HG02759 (cell line): Measurements from ENCODE around the gene CAPN7.

Source experiments
- ATAC-seq: cut with Tn5 transposase; IDR thresholded peaks from one replicate; pipeline ENCODE4 v1.9.1; 2021; ENCODE audit warnings: mild to moderate bottlenecking, moderate library complexity; ENCODE audit not compliant: unreplicated experiment

The CAPN7 gene

DNA sequence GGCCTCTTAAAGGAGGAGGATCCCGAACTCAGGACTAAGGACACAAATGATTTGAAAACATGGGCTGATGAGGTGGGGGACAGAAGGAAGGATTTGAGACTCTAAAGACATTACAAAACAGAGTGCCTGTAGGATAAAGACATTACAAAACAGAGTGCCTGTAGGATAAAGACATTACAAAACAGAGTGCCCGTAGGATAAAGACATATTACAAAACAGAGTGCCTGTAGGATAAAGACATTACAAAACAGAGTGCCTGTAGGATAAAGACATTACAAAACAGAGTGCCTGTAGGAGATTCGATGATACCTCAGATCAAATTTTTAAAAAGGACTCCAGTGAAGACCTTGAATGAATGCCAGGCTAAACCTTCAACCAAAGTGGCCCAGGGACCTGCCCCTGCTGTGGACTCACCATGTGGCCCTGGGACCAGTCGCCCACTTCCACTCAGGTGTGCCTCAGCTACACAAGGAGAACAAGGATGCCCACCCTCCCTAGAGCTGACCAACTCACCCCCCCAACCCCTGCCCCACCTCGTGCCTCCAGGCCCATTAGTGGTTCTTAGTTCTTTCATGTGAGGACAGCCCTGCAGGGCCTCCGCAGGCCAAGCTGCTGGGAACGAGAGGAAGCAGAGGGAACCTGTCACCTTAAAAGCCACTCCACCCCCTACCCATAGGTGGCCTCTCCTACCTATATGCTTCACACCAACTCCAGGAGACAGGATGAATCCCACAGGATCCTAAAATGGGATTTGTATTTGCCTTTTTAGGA lies 66.6 kb downstream of the CAPN7 start:
- no peak for ATAC-seq

DNA sequence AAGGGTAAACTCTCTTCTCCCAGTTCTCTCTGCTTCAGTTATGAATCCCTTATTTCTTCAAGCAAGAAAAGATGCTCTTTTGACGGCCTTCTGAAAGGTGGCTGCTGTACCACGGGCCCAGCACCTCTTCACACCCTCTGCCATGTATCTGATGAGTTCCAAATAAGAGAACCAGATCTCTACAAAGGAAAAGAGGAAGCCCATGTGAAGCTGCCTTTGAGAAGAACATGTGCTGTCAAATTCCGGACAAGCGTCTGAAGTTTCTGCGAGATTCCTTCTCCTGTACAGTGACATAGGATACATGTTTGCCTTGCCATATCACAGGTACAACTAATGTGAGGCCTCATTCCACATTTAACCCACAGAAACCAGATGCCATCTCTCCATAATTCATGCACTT lies 67.2 kb downstream of the CAPN7 start:
- ATAC-seq: no peak

DNA sequence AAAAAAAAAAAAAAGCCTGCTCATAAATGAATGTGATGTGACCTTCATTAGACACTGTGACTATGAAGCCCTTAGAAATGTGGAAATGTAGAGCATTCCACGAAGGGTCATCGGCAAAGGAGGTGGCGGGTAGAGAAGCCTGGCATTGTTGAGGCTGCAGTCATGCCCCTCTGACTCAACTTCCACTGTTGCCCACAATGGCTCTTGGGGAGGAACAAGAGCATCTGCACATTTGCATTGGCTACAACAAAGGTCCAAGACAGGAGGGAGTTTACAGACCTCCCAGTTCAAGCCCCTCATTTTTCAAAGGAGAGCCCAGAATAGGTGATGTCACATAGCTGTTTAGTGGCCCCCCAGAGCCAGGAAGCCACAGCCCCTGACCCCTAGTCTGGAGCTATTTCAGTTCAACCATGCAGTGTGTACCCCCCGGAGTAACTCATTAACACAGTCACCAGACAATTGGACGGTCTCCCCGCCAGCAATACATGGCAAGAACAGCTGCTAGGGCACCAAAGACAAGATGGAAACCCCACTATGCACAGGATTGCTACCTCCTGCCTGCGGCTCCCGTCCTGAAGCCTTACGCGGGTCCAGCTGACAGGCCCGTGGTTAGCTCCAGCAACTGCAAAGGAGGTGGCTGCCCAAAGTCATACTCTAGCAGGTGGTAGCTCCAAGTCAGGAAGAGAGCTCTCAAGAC lies 70.1 kb downstream of the CAPN7 start:
- ATAC-seq: no peak

DNA sequence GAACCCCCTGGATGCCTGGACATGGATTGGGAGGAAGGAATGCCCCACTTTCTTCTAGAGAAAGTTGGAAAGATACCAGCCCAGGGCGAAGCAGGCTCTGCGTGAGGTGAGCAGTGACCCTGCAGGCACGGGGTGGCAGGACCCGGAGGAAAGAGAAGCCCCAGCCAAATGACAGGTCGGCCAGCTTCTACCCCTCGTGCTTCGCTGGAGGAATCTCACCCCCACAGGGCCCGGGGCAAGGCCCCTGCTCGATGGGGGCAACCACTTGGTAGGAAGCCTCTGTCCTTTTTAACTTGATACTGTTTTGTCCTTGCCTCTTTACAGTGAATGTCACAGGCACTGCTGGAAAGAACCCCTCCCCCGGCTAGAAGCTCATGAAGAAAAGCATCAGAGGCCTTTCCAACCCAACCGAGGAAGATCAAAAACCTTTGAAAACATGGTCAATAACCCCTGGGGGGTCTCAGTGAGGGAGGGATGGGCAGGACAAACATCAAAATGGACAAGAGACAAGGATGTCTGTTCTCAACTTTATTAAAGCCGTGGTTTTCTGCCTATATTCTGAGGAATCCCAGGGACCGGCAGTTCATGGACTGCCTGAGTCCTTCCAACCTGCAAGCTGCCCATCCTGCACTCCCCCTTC lies 71.9 kb downstream of the CAPN7 start:
- no peak for ATAC-seq

DNA sequence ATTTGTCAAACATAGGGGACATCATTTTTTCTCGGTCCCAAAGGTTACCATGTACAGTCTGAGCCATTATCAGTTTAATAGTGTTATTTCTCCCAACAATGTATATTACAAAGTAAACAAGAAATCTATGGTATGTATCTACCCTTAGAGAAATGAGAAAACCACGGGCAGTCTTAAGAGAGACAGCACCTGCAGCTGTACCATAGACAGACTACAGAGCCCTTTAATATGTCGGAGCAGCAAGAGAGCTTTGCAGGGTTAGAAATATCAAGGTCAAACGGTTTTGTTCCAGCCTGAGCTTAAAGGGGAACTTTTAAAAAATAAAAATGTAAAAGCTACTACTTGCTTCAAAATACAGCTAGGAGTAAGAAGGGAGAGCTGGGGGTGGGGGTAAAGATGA lies 73.2 kb downstream of the CAPN7 start:
- ATAC-seq: no peak

DNA sequence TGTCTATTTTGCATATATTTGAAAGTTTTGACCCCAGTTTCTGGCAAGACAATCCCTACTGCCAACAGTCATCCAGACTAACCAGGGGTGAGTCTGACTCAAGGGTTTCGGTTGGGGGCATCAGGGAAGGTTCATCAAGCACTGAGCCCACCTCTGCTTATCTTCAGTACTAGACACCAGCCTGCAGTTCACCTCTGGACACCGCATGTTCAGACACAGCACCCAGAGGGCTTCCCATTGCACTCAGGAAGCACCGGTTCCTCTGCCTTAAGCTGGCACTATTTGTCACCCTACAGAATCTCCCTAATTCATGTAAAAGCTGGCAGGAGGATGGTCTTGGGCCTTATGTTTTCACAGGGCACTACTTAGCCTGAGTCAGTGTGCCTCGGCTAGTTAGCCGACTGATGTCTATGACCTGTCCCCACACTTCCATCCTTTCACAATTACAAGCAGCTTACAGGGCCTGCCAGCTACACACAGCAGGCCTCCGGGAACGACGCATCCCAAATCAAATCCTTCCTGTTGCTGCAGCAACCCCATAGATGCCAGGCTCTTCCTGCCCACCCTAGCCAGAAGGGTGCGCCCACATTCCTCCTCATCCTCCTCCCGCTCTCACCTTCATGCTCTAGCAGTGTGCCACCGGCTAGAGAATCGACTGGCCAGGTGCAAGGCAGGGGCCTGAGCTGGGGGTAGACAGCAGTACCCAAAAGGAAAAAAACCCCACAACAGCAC lies 73.8 kb downstream of the CAPN7 start:
- ATAC-seq: no peak

DNA sequence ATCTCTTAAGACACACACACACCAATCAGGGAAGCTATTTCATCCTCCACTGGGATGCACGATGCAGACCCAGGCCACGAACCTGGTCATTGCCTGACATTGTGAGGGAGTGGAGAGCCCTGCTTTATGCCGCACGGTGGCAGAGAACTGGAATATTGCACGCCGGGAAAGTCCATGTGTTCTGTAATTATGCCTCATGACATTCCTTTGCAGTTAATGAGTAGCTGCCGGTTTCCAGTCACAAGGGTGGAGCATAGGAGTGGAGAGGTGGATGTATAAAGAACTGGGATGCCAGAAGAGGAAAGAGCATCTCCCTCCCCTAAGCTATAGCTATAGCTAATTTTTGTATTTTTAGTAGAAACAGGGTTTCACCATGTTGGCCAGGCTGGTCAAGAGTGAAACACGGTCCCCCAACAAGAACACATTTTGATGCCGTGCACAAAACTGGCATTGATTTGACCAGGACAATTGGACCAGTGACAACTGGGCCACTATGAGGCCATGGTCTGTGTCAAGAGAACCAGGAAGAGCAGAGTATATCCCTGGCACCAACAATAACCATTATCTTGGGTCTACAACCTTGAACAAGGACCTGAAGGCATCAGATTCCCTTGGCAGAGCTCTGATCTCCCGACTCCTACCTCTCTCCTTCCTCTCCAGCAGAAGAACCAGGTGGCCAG lies 74.9 kb downstream of the CAPN7 start:
- ATAC-seq: no peak

DNA sequence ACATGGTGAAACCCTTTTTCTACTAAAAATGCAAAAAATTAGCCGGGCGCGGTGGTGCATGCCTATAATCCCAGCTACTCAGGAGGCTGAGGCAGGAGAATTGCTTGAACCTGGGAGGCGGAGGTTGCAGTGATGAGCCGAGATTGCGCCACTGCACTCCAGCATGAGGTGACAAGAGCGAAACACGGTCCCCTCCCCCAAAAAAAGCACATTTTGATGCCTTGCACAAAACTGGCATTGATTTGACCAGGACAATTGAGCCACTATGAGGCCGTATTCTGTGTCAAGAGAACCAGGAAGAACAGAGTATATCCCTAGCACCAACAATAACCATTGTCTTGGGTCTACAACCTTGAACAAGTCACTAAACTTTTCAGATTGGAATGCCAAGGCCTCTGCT lies 75.8 kb downstream of the CAPN7 start:
- no peak for ATAC-seq

DNA sequence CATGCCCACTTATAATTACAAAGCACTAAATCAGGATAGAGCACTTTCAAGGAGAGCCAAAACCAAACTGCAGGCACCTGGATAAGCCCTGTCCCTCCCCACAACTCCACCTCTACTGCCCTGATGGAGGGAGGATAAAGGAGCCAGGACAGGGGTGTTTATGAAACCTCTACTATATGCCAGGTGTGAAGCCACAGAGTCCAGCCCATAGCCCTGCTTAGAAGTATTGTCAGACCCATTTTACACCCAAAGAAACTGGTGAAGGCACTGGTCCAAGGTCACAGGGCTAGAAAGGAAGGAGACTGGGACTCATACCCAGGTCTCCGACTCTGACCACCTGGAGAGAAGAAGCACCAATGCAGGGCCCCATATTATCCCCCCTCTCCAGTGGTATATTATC lies 77.7 kb downstream of the CAPN7 start:
- no peak for ATAC-seq

DNA sequence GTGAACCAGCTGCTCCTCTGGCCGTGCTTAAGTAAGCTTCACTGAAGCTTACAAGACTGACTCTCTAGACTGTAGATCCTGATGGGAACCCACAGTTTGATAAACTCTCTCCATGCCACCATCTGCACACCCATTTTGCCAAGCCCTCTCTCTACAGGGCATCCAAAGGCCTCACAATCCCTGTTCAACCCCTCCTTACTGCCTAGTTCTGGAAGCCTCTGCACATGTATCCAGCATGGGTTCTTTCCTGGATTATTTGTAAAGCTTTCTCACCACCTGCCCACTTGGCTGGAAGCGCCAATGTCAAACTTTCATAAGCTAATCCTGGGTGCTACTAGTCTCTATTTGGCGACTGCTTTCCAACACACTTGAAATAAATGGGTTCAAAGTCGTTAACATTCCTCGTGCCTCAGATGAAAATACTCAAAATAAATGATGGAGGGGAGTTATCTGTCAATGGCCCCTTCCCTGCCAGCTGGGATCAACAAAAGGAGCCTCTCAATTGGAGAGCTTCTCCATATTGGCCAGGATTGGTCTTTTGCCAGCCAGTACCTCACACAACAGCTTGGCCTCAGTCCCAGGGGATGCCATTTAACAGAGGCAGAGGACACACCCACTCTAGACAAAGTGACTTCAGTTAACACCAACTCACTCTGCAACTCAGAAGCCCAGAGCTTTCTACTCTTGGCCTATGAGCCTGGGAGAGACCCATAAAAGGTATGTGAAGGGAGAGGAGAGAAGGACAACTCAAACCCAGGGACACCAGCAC lies 78.3 kb downstream of the CAPN7 start:
- ATAC-seq: no peak

DNA sequence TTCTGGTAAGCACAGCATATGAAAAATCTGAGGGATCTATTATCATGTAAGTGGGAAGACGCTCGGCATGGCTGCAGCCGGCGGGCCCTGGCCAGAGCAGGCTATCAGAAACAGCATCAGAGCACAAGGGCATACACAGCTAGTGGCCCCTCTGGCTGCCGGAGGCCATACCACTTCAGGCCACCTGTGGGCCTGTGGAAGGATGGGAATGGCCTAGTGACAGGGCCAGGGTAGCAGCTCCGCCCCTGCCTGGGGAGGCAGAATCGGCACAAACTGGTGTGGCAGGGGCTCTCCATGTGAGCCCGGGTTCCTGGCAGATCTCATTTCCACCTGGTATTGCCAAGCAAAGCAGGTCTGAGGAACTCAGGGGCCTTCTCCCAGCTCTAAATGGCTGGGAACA lies 80.0 kb downstream of the CAPN7 start:
- no peak for ATAC-seq

DNA sequence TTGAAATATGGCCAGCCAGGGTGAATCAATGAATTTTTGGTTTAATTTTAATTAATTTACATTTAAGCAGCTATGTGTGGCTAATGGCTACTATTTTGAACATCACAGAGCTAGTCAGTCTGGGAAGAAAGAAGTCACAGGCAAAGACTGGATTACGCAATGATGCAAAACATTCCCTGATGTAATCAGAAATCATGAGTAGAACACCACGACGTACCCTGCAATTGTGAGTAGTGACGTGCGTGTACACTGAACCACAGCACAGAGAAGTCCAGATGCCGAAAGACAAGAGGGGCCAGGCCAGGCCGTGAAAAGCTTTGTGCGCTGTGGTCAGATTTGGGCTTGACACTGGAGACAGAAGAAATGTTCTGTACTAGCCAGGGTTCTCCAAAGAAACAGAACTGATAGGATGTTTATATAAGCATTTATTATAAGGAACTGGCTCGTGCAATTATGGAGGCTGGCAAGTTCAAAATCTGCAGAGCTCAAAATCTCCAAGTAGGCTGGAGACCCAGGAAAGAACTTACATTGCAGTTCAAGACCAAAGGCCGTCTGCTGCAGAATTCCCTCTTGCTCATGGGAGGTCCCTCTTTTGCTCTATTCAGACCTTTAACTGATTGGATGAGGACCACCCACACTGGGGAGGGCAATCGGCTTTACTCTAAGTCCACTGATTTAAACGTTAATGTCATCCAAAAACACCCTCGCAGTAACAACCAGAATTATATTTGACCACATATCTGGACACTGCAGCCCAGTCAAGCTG lies 81.7 kb downstream of the CAPN7 start:
- ATAC-seq: no peak

DNA sequence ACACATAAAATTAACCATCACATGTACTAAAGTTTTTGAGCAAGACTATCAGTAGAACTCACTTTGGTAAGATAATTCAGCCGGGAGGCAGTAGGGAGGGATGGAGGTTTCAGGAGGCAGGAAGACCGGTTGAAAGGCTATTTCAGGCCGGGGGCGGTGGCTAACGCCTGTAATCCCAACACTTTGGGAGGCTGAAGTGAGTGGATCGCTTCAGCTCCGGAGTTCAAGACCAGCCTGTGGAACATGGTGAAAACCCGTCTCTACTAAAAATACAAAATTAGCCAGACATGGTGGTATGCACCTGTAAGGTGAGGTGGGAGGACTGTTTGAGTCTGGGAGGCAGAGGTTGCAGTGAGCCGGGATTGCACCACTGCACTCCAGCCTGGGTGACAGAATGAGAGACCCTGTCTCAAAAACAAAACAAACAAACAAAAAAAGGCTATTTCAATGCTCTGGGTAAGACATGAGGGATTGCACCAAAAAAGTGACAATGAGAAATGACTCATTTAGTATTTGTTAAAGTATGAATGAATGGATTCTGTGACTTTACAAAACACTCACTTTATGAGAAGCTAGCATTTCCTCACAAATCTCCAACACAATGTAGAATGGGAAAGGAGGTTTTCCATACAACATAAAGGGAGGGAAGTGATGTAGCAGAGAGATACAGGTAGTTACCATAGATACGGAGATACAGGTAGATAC lies 82.4 kb downstream of the CAPN7 start:
- no peak for ATAC-seq

DNA sequence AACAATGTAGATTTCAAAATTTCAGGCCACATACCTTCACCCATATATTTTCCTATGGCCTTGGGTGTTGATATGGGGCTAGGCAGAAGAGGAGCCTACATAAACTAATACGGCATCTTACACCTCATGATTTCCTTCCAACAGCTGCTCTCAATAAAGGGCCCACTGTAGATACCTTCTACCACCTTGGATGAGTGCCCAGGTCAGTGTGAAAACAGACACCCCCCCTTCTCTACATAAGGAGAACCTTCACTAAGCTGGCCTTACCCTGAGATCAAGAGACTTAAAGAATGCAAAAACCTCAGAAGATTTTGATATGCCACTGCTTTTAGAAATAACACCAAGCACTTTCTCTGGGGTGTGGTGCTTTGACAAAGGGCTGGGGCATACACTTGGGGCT lies 83.6 kb downstream of the CAPN7 start:
- ATAC-seq: no peak

DNA sequence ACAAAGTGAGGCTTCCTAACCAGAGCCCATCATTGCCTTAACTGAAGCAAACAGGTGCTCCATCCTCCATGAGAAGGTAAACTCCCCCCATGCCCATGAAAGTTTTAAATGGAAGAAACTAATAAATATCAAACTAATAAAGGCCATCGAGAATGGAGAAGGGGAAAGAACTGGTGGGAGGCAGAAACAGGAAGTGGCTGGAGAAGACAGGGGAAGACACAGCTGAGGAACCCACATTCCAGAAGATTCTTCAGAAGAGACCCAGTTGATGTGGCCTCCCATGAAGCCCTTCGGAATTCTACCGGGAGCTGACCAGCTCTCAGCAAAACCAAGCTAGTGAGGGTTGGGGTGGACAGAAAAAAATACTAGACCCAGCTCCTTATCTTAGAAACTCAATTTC lies 84.7 kb downstream of the CAPN7 start:
- no peak for ATAC-seq

DNA sequence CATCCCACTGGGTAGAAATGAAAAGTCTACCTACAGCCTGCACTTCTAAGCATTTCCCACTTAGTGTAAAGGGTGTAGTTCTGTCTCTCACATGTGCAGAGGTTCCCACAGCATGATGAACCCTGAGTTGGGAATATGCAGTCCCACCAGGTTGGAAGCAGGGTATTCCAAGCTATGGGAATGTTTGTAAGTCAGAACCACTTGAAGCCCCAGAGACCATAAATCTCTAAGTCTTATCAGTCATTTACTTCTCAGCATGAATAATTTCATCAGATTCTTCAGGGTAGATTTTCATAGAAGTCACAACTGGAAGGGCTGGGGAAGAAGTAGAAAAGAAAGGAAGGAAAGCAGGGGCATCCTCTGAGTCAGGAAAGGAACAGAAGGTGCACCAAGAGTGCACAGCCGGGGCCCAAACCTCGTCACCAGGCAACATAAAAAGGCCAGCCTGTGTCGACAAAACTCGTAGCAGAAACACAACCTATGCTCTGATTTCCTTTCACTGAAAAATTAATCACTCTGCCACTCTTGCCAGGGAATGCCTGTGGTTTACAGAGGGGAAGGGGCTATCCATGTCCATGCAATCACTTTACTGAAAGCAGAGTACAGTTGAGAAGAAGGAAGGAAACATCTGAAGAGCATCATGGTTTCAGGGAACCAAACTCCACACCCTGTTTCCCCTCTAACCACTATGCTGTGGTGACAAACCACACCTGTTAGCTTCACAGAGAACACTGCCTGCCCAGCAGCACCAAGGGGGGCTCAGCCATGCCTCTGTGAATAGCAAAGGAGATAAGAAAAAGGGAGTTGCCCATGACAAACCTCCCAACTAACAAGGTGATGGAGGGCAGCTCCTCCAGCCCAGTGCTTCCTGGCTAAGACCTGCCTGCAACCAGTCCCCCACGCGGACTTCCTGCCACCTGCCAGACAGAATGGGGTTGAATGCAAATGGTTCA lies 85.8 kb downstream of the CAPN7 start:
- peak; percentile 91 for ATAC-seq

DNA sequence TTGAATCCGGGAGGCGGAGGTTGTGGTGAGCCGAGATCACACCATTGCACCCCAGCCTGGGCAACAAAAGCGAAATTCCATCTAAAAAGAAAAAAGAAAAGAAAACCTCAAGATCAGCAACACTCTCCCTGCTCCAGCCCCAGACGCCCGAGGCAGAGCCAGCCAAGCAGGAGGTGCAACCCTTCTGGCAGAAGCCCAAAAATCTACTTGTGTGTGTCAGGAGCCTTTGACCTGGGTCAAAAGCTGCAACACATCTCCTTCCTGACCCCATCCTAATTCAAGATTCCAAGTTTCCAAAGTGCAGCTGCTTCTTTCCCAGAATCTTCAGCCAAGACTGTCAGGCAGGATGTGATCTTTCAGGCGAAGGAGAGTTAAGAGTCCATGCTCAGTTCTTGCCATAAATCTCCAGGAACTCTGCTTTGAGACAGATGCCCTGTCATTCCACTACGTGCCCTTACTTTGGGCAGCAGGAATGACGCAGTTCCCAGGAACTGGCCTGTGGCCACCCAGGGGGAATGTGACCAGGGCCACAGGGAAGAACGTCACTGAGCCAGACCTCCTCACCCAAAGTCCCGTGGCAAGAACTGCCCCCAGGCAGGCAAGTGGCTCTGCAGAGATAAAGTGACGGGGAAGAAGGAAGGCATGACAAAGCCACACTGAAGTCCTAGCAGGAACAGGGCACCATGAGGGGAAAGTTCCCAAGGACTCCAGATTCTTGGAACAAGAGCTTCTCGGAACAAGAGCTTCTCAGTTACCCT lies 86.9 kb downstream of the CAPN7 start:
- no peak for ATAC-seq
